Psoas muscle (tissue), 8 donors: ENCODE measurements around the gene BCAR1. TPM values are rescaled to one million over a fixed set of nuclear protein-coding genes. Genes with fewer than 3 reads are reported as not detected.
"Not testable (repeated sequence)": the region's sequence is repeated elsewhere in the genome, so short reads cannot be mapped to it uniquely, and the experiment has no call there.

ENCODE experiments used
- ATAC-seq, 4 donors: fragments of 200-7000 bp; cut with Tn5 transposase; one replicate each; pipeline ENCODE4 v1.9.1; 2020; ENCODE audit warnings: moderate library complexity in 3 of 4, mild to moderate bottlenecking in 2 of 4
- DNase-seq, 2 donors: peaks; one replicate each; pipeline ENCODE4 v3.0.0-alpha.2; 2020
- H3K27ac ChIP-seq: fragments of 200-600 bp; one replicate; pipeline ENCODE4 v1.8.0; 2022
- H3K27me3 ChIP-seq, 3 donors: fragments of 200-600 bp in 1 of 3; one replicate each; pipeline versions ENCODE4 v1.6.1 to v1.8.0; 2013 to 2022; ENCODE audit warnings: low read length in 2 of 3, mild to moderate bottlenecking in 2 of 3, moderate library complexity in 1 of 3; ENCODE audit not compliant: insufficient read depth in 3 of 3
- H3K36me3 ChIP-seq, 2 donors: fragments of 200-600 bp in 1 of 2; one replicate each; pipeline versions ENCODE4 v1.6.1 to v1.8.0; 2013 to 2022; ENCODE audit warnings: low read depth in 1 of 2, mild to moderate bottlenecking in 1 of 2, moderate library complexity in 1 of 2; ENCODE audit not compliant: insufficient read depth in 1 of 2
- H3K4me1 ChIP-seq: fragments of 200-600 bp; one replicate; pipeline ENCODE4 v1.8.0; 2022
- H3K4me3 ChIP-seq: fragments of 200-600 bp; one replicate; pipeline ENCODE4 v1.8.0; 2022; ENCODE audit warnings: mild to moderate bottlenecking
- H3K9me3 ChIP-seq: fragments of 200-600 bp; one replicate; pipeline ENCODE4 v1.8.0; 2022
- WGBS, 3 donors: extraction: QIAGEN DNeasy Blood & Tissue Kit; methylation state at CpG; one replicate each; pipeline versions ENCODE4 v1.1.6 to v1.1.7; 2013; 5-methylcytosine and 5-hydroxymethylcytosine counted together
- intact Hi-C, 2 donors: fragments of 100-400 bp; cut with DNase I; formaldehyde crosslinking; loops; one replicate each; pipeline versions ENCODE4 v1.11.0 to v1.14.2; 2022
- polyA plus RNA-seq, 3 donors: library from polyadenylated mRNA; stranded (reverse); fragments of 200-250 nt; gene quantifications; one replicate each; pipeline ENCODE4 v1.2.3, GENCODE V29; 2013
- total RNA-seq, 4 donors: library from RNA; stranded (reverse); fragmentation: NEBNext Ultra II Directional in 2 of 4; extraction: Animal tissue kit (Norgen Biotek cat#: 25700) in 2 of 4; gene quantifications; one replicate each; pipeline versions ENCODE4 v1.2.1 to v1.2.4, GENCODE V29; 2021 to 2023
- TF ChIP-seq, protein P1 (sequence below): fragments of 200-600 bp; IDR thresholded peaks from one replicate; pipeline ENCODE4 v1.8.0; 2022; ENCODE audit warnings: antibody characterized with exemption
- donor health status: healthy with polysubstance abuse.
- donor health status: DM: no; HTN: no; CAD: no; lungs with moderate emphysema.
- donor health status: Bipolar disorder and iron deficiency.
- donor health status: healthy.
- donor health status: DM: yes; HTN: yes; CAD: no.
- donor health status: DM: no; HTN: no; CAD: no.
- donor health status: DM: no; HTN: no; CAD: no.
- donor health status: DM: yes; HTN: yes; CAD: no.

The BCAR1 gene
- total and polyA plus RNA-seq, 7 donors: 61.8 to 108 (median 78.7) TPM

DNA sequence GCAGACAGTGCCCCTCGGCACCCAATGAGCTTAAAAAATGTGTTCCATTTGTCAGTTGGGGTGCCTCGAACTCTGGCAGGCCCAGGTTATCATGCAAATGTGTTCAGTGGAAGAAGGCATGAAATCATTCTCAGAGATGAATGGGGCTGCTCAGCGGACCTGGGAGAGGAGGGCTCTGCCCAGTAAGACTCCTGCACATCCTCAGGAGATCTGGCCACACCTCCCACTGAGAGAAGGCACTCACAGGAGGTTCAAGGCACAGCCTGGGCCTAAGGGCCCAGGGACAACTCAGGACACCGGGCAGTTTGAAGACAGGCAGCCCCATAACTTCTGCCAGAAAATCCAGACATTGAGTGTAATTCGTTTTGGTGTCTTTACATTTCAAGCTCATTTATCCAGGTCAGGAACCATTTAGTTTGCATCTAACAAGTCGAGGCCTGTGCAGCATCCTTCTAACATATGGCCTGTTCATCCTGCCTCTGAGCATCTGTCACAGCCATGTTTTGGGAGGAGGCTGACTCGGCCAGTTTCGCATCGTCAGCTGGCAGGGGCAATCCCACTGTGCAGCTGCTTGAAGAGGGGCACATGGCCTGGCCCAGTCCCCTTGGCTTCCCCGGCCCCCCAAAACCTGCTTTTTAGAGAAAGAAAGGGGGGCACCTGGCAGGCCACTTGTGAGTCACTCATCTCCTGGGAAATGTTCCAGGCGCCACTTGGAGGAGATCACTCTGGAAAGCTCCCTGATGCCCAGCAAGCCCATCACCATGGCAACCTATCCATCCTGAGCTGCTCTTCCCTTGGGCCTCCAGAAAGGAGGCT lies 31.2 kb upstream of the BCAR1 start:
- WGBS, 3 donors: 79 to 92% (median 79%) methylated on average over 11 of the region's 11 CpGs
- intact Hi-C loops: no loop called here
- Histone ChIP-seq H3K4me3 (no peak overlapping the region), H3K4me1 (peaks cover 6% of the 10 kb centered on the region), H3K27me3 (no peaks in the 10 kb centered on the region), H3K36me3 (no peaks in the 10 kb centered on the region), H3K9me3 (no peaks in the 10 kb centered on the region), H3K27ac (no peak overlapping the region)
- no peak for DNase-seq
- TF ChIP-seq, protein P1, sequence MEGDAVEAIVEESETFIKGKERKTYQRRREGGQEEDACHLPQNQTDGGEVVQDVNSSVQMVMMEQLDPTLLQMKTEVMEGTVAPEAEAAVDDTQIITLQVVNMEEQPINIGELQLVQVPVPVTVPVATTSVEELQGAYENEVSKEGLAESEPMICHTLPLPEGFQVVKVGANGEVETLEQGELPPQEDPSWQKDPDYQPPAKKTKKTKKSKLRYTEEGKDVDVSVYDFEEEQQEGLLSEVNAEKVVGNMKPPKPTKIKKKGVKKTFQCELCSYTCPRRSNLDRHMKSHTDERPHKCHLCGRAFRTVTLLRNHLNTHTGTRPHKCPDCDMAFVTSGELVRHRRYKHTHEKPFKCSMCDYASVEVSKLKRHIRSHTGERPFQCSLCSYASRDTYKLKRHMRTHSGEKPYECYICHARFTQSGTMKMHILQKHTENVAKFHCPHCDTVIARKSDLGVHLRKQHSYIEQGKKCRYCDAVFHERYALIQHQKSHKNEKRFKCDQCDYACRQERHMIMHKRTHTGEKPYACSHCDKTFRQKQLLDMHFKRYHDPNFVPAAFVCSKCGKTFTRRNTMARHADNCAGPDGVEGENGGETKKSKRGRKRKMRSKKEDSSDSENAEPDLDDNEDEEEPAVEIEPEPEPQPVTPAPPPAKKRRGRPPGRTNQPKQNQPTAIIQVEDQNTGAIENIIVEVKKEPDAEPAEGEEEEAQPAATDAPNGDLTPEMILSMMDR: no peak
- ATAC-seq: no peak

DNA sequence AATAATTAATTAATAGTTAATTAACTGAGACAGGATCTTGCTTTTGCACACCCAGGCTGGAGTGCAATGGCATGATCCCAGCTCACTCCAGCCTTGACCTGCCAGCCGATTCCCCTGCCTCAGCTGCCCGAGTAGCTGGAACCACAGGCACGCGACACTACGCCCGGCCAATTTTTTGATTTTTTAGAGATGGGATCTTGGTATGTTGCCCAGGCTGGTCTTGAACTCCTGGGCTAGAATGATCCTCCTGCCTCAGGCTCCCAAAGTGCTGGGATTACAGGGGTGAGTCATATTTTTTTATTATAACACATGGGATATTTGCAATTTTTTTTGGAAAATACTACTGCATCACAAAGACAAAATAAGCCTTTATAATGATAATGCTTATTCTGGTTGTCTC lies 30.4 kb upstream of the BCAR1 start:
- TF ChIP-seq, protein P1: no peak
- Histone ChIP-seq H3K36me3 (no peaks in the 10 kb centered on the region), H3K4me3 (no peak overlapping the region), H3K27me3 (no peaks in the 10 kb centered on the region), H3K27ac (no peak overlapping the region), H3K9me3 (no peaks in the 10 kb centered on the region), H3K4me1 (peaks cover 6% of the 10 kb centered on the region)
- ATAC-seq: no peak
- no peak for DNase-seq
- 75 to 92% (median 82%) methylated on average over 6 of the region's 6 CpGs for WGBS, 3 donors
- intact Hi-C loops: no loop called here

DNA sequence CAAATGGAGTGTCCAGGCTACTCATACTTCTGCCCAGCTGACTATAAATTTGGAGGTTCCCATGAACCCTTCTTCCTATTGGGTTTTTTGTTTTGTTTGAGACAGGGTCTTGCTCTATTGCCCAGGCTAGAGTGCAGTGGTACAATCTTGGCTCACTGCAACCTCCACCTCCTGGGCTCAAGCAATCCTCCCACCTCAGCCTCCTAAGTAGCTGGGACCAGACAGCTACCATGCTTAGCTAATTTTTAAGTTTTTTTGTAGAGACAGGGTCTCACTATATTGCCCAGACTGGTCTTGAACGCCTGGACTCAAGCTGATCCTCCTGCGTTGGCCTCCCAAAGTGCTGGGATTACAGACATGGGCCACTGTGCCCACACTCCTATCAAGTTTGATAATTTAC lies 29.6 kb upstream of the BCAR1 start:
- H3K36me3 ChIP-seq, H3K9me3 ChIP-seq, H3K27me3 ChIP-seq, DNase-seq, H3K27ac ChIP-seq, intact Hi-C loops, H3K4me1 ChIP-seq, H3K4me3 ChIP-seq: not testable (repeated sequence)
- peak in 1 of 4 donors; percentile 8 for ATAC-seq
- WGBS, 3 donors: 92 to 100% (median 99%) methylated on average over 2 of the region's 2 CpGs

DNA sequence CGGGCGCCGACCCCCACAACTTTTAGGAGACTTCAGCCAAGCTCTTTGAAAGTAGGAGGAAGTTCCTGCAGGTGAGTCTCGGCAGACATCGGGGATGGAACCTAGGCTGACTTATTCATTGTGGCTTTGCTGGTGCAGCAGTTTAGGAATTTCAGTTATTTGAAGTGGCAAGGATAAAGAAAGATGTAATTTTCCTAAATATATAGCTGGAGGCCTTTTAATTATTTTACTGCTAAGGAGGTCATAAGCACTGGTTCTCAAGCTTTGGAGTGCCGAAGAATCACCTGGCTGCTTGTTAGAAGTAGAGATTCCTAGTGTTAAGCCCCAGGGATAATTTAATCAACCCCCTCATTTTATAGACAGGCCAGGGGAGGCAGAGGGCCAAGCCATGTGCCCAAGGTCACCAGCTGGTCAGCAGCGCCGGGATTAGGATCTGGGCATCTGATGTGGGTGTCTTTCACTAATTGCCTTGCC lies 28.9 kb upstream of the BCAR1 start:
- no peak for DNase-seq
- intact Hi-C loops: no loop called here
- 48 to 63% (median 49%) methylated on average over 8 of the region's 8 CpGs for WGBS, 3 donors
- H3K27ac ChIP-seq: no peak overlapping the region
- peaks cover 6% of the 10 kb centered on the region for H3K4me1 ChIP-seq
- no peaks in the 10 kb centered on the region for H3K9me3 ChIP-seq
- H3K36me3 ChIP-seq: no peaks in the 10 kb centered on the region
- peak in 3 of 4 donors; percentile 49 to 69 (median 52) for ATAC-seq
- H3K27me3 ChIP-seq: no peaks in the 10 kb centered on the region
- TF ChIP-seq, protein P1: no peak
- H3K4me3 ChIP-seq: no peak overlapping the region

DNA sequence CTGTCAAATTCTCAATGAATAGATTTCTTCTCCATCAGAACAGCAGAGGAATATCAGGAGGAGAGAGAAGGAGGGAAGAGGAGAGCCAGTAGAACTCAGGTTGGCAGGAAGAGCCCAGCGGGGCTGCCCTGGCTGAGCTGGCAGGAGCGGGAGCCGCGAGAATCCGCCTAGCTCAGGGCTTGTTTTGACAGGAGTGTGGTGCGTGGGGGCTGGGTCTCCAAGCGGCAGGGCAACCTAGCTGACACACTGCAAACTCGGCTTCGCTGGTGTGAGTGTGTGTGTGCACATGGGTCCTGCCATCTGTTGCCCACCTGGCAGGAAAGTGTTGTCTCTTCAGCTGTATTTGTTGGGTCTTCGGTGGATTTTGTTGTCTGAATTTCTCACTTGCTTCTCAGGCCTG lies 27.9 kb upstream of the BCAR1 start:
- H3K4me1 ChIP-seq: peaks cover 6% of the 10 kb centered on the region
- no peak overlapping the region for H3K4me3 ChIP-seq
- DNase-seq (no peak), ATAC-seq (peak; percentile 41 to 70 (median 51))
- intact Hi-C loops: no loop called here
- no peaks in the 10 kb centered on the region for H3K27me3 ChIP-seq
- H3K9me3 ChIP-seq: no peaks in the 10 kb centered on the region
- no peaks in the 10 kb centered on the region for H3K36me3 ChIP-seq
- no peak overlapping the region for H3K27ac ChIP-seq
- TF ChIP-seq, protein P1: no peak
- WGBS, 3 donors: 35 to 49% (median 35%) methylated on average over 9 to 10 of the region's 10 CpGs
